Measurements from ENCODE around the gene GSS. TPM values are rescaled to one million over a fixed set of nuclear protein-coding genes. Genes with fewer than 3 reads are reported as not detected.

GSS gene
- total RNA-seq, 1 experiment from 2014 or later = 131 TPM

GRCh38 chr20:34926581-34926980 is 29.0 kb downstream of the GSS start:
- Histone ChIP-seq H3K27ac (peak overlapping the region; percentile 91), H3K27me3 (ENCODE audit: insufficient read depth, low read depth) (no peaks in the 10 kb centered on the region), H2AFZ (no peak overlapping the region), H3K36me3 (ENCODE audit: low read depth) (peaks cover 72% of the 10 kb centered on the region), H3K79me2 (ENCODE audit: low read depth) (0 out of 2 replicates have a peak, but pooled peaks cover 4% of the 10 kb centered on the region), H3K4me2 (no peak overlapping the region), H3K9me3 (ENCODE audit: insufficient read depth, low read depth) (0 out of 2 replicates have a peak, but pooled peaks cover 4% of the 10 kb centered on the region), H3K4me3 (no peak overlapping the region), H3K9me2 (ENCODE audit: insufficient read depth) (no peaks in the 10 kb centered on the region), H4K20me1 (ENCODE audit: insufficient read depth) (no peaks in the 10 kb centered on the region), H3F3A (ENCODE audit: insufficient read depth, low read depth) (peaks cover 59% of the 10 kb centered on the region), H3K4me1 (replicated peaks; ENCODE audit: insufficient read depth) (peaks cover 55% of the 10 kb centered on the region)
- ChIA-PET POLR2A (ENCODE audit: unreplicated experiment) (no interaction called here), CTCF (interaction anchor here (0.7 kb wide), 1 partner anchor 9 kb away, joined by 3 read pairs; no protein-coding TSS in a partner anchor)
- TF ChIP-seq, protein P1, sequence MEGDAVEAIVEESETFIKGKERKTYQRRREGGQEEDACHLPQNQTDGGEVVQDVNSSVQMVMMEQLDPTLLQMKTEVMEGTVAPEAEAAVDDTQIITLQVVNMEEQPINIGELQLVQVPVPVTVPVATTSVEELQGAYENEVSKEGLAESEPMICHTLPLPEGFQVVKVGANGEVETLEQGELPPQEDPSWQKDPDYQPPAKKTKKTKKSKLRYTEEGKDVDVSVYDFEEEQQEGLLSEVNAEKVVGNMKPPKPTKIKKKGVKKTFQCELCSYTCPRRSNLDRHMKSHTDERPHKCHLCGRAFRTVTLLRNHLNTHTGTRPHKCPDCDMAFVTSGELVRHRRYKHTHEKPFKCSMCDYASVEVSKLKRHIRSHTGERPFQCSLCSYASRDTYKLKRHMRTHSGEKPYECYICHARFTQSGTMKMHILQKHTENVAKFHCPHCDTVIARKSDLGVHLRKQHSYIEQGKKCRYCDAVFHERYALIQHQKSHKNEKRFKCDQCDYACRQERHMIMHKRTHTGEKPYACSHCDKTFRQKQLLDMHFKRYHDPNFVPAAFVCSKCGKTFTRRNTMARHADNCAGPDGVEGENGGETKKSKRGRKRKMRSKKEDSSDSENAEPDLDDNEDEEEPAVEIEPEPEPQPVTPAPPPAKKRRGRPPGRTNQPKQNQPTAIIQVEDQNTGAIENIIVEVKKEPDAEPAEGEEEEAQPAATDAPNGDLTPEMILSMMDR (conservative IDR thresholded peaks at IDR 0.05) = no peak
- TF ChIP-seq EZH2 (IDR thresholded peaks at IDR 0.05; ENCODE audit: low read depth) = no peak
- no TSS peak for BruUV-seq (replicated peaks)
- intact Hi-C loops (cut with micrococcal nuclease; ENCODE audit: unreplicated experiment) = no loop called here
- no peak for DNase-seq

DNA sequence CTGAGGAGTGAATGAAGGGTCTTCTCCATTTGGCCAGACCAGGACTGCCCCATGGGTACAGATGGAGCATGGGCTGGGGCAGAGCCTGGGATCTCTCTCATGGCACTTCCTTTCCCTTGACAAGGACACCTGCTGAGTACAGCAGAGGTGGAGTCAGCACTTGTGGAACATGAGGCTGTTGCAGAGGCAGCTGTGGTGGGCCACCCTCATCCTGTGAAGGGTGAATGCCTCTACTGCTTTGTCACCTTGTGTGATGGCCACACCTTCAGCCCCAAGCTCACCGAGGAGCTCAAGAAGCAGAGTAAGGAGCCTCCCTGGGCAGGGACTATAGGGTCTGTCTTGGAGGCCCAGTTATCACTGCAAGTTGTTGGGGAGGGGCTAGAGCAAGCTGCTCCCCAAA is 29.6 kb downstream of the GSS start:
- H4K20me1 ChIP-seq (ENCODE audit: insufficient read depth) = no peaks in the 10 kb centered on the region
- POLR2A ChIA-PET (ENCODE audit: unreplicated experiment) = no interaction called here
- H3K79me2 ChIP-seq (ENCODE audit: low read depth) = 0 out of 2 replicates have a peak, but pooled peaks cover 4% of the 10 kb centered on the region
- H3K36me3 ChIP-seq (ENCODE audit: low read depth) = peaks cover 78% of the 10 kb centered on the region
- no peaks in the 10 kb centered on the region for H3K9me2 ChIP-seq (ENCODE audit: insufficient read depth)
- H2AFZ ChIP-seq = no peak overlapping the region
- H3K9me3 ChIP-seq (ENCODE audit: insufficient read depth, low read depth) = 0 out of 2 replicates have a peak, but pooled peaks cover 4% of the 10 kb centered on the region
- no peak for DNase-seq
- intact Hi-C loops (cut with micrococcal nuclease; ENCODE audit: unreplicated experiment) = no loop called here
- H3K27ac ChIP-seq = peak overlapping the region; percentile 91
- H3K27me3 ChIP-seq (ENCODE audit: insufficient read depth, low read depth) = no peaks in the 10 kb centered on the region
- peaks cover 61% of the 10 kb centered on the region for H3K4me1 ChIP-seq (replicated peaks; ENCODE audit: insufficient read depth)
- no TSS peak for BruUV-seq (replicated peaks)
- H3K4me3 ChIP-seq = no peak overlapping the region
- no peak for TF ChIP-seq EZH2 (IDR thresholded peaks at IDR 0.05; ENCODE audit: low read depth)
- TF ChIP-seq, protein P1 (conservative IDR thresholded peaks at IDR 0.05) = no peak
- H3K4me2 ChIP-seq = no peak overlapping the region
- CTCF ChIA-PET = no interaction called here
- H3F3A ChIP-seq (ENCODE audit: insufficient read depth, low read depth) = peaks cover 65% of the 10 kb centered on the region

- no TSS peak for BruUV-seq (replicated peaks)
- H3K27ac ChIP-seq = no peak overlapping the region
- 0 out of 2 replicates have a peak, but pooled peaks cover 4% of the 10 kb centered on the region for H3K79me2 ChIP-seq (ENCODE audit: low read depth)
- intact Hi-C loops (cut with micrococcal nuclease; ENCODE audit: unreplicated experiment) = no loop called here
- peaks cover 79% of the 10 kb centered on the region for H3K36me3 ChIP-seq (ENCODE audit: low read depth)
- TF ChIP-seq EZH2 (IDR thresholded peaks at IDR 0.05; ENCODE audit: low read depth) = no peak
- TF ChIP-seq, protein P1 (conservative IDR thresholded peaks at IDR 0.05) = no peak
- no peak overlapping the region for H3K4me2 ChIP-seq
- H2AFZ ChIP-seq = no peak overlapping the region
- H3F3A ChIP-seq (ENCODE audit: insufficient read depth, low read depth) = peaks cover 71% of the 10 kb centered on the region
- H4K20me1 ChIP-seq (ENCODE audit: insufficient read depth) = no peaks in the 10 kb centered on the region
- H3K4me3 ChIP-seq = no peak overlapping the region
- H3K9me2 ChIP-seq (ENCODE audit: insufficient read depth) = no peaks in the 10 kb centered on the region
- H3K4me1 ChIP-seq (replicated peaks; ENCODE audit: insufficient read depth) = peaks cover 68% of the 10 kb centered on the region
- ChIA-PET CTCF (no interaction called here), POLR2A (ENCODE audit: unreplicated experiment) (no interaction called here)
- H3K27me3 ChIP-seq (ENCODE audit: insufficient read depth, low read depth) = no peaks in the 10 kb centered on the region
- DNase-seq = no peak
- H3K9me3 ChIP-seq (ENCODE audit: insufficient read depth, low read depth) = 0 out of 2 replicates have a peak, but pooled peaks cover 4% of the 10 kb centered on the region
These were observed 30.3 kb downstream of the GSS start for GRCh38 chr20:34925341-34925740.
